ENCODE data around the gene NSF. TPM values are rescaled to one million over a fixed set of nuclear protein-coding genes. Genes with fewer than 3 reads are reported as not detected.
"Not testable (repeated sequence)": the region's sequence is repeated elsewhere in the genome, so short reads cannot be mapped to it uniquely, and the experiment has no call there.

The NSF gene
- total RNA-seq, 2 experiments from 2014 or later = 35.3 to 42.5 TPM

GRCh38 chr17:46756081-46756735 is 165.7 kb downstream of the NSF start:
- CTCF ChIA-PET (ENCODE audit: unreplicated experiment) = no interaction called here
- DNase-seq (ENCODE audit: low spot score) = no peak
- TF ChIP-seq EZH2phosphoT487 (IDR thresholded peaks at IDR 0.05; ENCODE audit: borderline replicate concordance, low read depth, low read length) = no peak
- H3K4me1 ChIP-seq (ENCODE audit: insufficient read depth, low read length, poor library complexity, severe bottlenecking) = peaks cover 5% of the 10 kb centered on the region
- H3K9me3 ChIP-seq (ENCODE audit: low read length) = no peaks in the 10 kb centered on the region
- no peaks in the 10 kb centered on the region for H3K79me2 ChIP-seq (ENCODE audit: insufficient read depth, low read depth, low read length)
- no peak overlapping the region for H3K4me3 ChIP-seq (ENCODE audit: low read depth, low read length, poor library complexity, severe bottlenecking)
- intact Hi-C loops (cut with micrococcal nuclease; ENCODE audit: unreplicated experiment) = no loop called here
- no peak overlapping the region for H3K4me2 ChIP-seq (ENCODE audit: low read length)
- H4K20me1 ChIP-seq (ENCODE audit: insufficient read depth, low read length) = no peaks in the 10 kb centered on the region
- no peaks in the 10 kb centered on the region for H3K9me2 ChIP-seq (ENCODE audit: insufficient read depth, low read length)
- BruUV-seq (replicated peaks) = TSS peak; percentile 65
- POLR2A ChIA-PET = no interaction called here
- H3K36me3 ChIP-seq (ENCODE audit: insufficient read depth, low read length) = peaks cover 68% of the 10 kb centered on the region
- no peak overlapping the region for H2AFZ ChIP-seq (ENCODE audit: low read length)
- H3K27ac ChIP-seq (ENCODE audit: low read depth, low read length, poor library complexity, severe bottlenecking) = no peak overlapping the region

- H4K20me1 ChIP-seq (ENCODE audit: insufficient read depth, low read length) = no peaks in the 10 kb centered on the region
- CTCF ChIA-PET (ENCODE audit: unreplicated experiment) = no interaction called here
- intact Hi-C loops (cut with micrococcal nuclease; ENCODE audit: unreplicated experiment) = no loop called here
- no peaks in the 10 kb centered on the region for H3K9me2 ChIP-seq (ENCODE audit: insufficient read depth, low read length)
- TF ChIP-seq EZH2phosphoT487 (IDR thresholded peaks at IDR 0.05; ENCODE audit: borderline replicate concordance, low read depth, low read length) = no peak
- no peak for TF ChIP-seq CTCF (conservative IDR thresholded peaks at IDR 0.05; ENCODE audit: low read length)
- no peaks in the 10 kb centered on the region for H3K9me3 ChIP-seq (ENCODE audit: low read length)
- H3K79me2 ChIP-seq (ENCODE audit: insufficient read depth, low read depth, low read length) = no peaks in the 10 kb centered on the region
- no peak overlapping the region for H3K4me2 ChIP-seq (ENCODE audit: low read length)
- H3K4me1 ChIP-seq (ENCODE audit: insufficient read depth, low read length, poor library complexity, severe bottlenecking) = peaks cover 5% of the 10 kb centered on the region
- POLR2A ChIA-PET = no interaction called here
- no peak overlapping the region for H2AFZ ChIP-seq (ENCODE audit: low read length)
- no peak overlapping the region for H3K27ac ChIP-seq (ENCODE audit: low read depth, low read length, poor library complexity, severe bottlenecking)
- no peak overlapping the region for H3K4me3 ChIP-seq (ENCODE audit: low read depth, low read length, poor library complexity, severe bottlenecking)
- H3K36me3 ChIP-seq (ENCODE audit: insufficient read depth, low read length) = peaks cover 62% of the 10 kb centered on the region
- no peak for DNase-seq (ENCODE audit: low spot score)
- BruUV-seq (replicated peaks) = no TSS peak
Observed at GRCh38 chr17:46756861-46757260, 166.4 kb downstream of the NSF start.

- H4K20me1 ChIP-seq (ENCODE audit: insufficient read depth, low read length); H2AFZ ChIP-seq (ENCODE audit: low read length); H3K4me3 ChIP-seq (ENCODE audit: low read depth, low read length, poor library complexity, severe bottlenecking); H3K9me2 ChIP-seq (ENCODE audit: insufficient read depth, low read length); H3K9me3 ChIP-seq (ENCODE audit: low read length); H3K79me2 ChIP-seq (ENCODE audit: insufficient read depth, low read depth, low read length); H3K4me2 ChIP-seq (ENCODE audit: low read length); H3K4me1 ChIP-seq (ENCODE audit: insufficient read depth, low read length, poor library complexity, severe bottlenecking); DNase-seq (ENCODE audit: low spot score); BruUV-seq (replicated peaks); H3K27ac ChIP-seq (ENCODE audit: low read depth, low read length, poor library complexity, severe bottlenecking); intact Hi-C loops (cut with micrococcal nuclease; ENCODE audit: unreplicated experiment); CTCF ChIA-PET (ENCODE audit: unreplicated experiment): not testable (repeated sequence)
- H3K36me3 ChIP-seq (ENCODE audit: insufficient read depth, low read length) = peaks cover 58% of the 10 kb centered on the region
- POLR2A ChIA-PET = interaction anchor here (1.4 kb wide), 1 partner anchor 22 kb away, joined by 3 read pairs; no protein-coding TSS in a partner anchor
Observed at GRCh38 chr17:46757588-46757987, 167.1 kb downstream of the NSF start.
